ENCODE data around the gene BDKRB2. TPM values are rescaled to one million over a fixed set of nuclear protein-coding genes. Genes with fewer than 3 reads are reported as not detected.

Gene BDKRB2
- total and polyA plus RNA-seq, 2 of the 8 experiments (the other 6 are each of a cell fraction or from before 2014, with no cell fraction given) = 0.13 to 0.21 TPM

- TF ChIP-seq YY1 (IDR thresholded peaks at IDR 0.05; ENCODE audit: low read depth, low read length) = no peak
- TF ChIP-seq ATF3 (IDR thresholded peaks at IDR 0.05; ENCODE audit: insufficient read depth, low read depth, low read length) = no peak
- no peak for TF ChIP-seq ZNF274 (IDR thresholded peaks at IDR 0.05; ENCODE audit: borderline replicate concordance, extremely low read depth, low read length)
Measured at GRCh38 chr14:96239711-96240141, 35.1 kb downstream of the BDKRB2 start (continued).

Data from H1 (cell line).